MM.1S (cell line): ENCODE data around the gene FERMT2.

Experiments
- DNase-seq: peaks from one replicate; pipeline ENCODE4 v3.0.0-alpha.2; 2015
- H2AFZ ChIP-seq: fragments of 300-600 bp; sonication (generic); 2 replicates; pipeline ENCODE4 v1.6.0; 2016; ENCODE audit warnings: antibody characterized with exemption, low read length
- H3F3A ChIP-seq: fragments of 300-600 bp; sonication (generic); 2 replicates; pipeline ENCODE4 v1.6.1; 2016; ENCODE audit warnings: mild to moderate bottlenecking, antibody characterized with exemption, low read length, moderate library complexity, mixed read lengths; ENCODE audit not compliant: insufficient read depth
- H3K27ac ChIP-seq: fragments of 300-600 bp; sonication (generic); 2 replicates; pipeline ENCODE4 v1.5.1; 2016; ENCODE audit warnings: mild to moderate bottlenecking, low read length
- H3K27me3 ChIP-seq: fragments of 300-600 bp; sonication (generic); replicated peaks from 2 replicates; pipeline ENCODE4 v1.6.0; 2016; ENCODE audit warnings: low read length; ENCODE audit not compliant: insufficient read depth
- H3K36me3 ChIP-seq: fragments of 300-600 bp; sonication (generic); replicated peaks from 2 replicates; pipeline ENCODE4 v1.6.1; 2016; ENCODE audit warnings: mild to moderate bottlenecking, low read length, mixed read lengths; ENCODE audit not compliant: insufficient read depth
- H3K4me1 ChIP-seq: fragments of 300-600 bp; sonication (generic); 2 replicates; pipeline ENCODE4 v1.6.1; 2016; ENCODE audit warnings: low read length, mixed read lengths
- H3K4me2 ChIP-seq: fragments of 300-600 bp; sonication (generic); 2 replicates; pipeline ENCODE4 v1.6.0; 2016; ENCODE audit warnings: low read depth, low read length
- H3K4me3 ChIP-seq: fragments of 300-600 bp; sonication (generic); 2 replicates; pipeline ENCODE4 v1.5.1; 2016; ENCODE audit warnings: low read length, mixed read lengths
- H3K79me2 ChIP-seq: fragments of 300-600 bp; sonication (generic); 2 replicates; pipeline ENCODE4 v1.6.1; 2016; ENCODE audit warnings: mixed run types, low read length, mixed read lengths
- H3K9ac ChIP-seq: fragments of 300-600 bp; sonication (generic); 2 replicates; pipeline ENCODE4 v1.6.1; 2016; ENCODE audit warnings: low read length, mixed read lengths
- H3K9me2 ChIP-seq: fragments of 300-600 bp; sonication (generic); replicated peaks from 2 replicates; pipeline ENCODE4 v1.6.1; 2016; ENCODE audit warnings: mild to moderate bottlenecking, low read length, mixed read lengths; ENCODE audit not compliant: insufficient read depth
- H3K9me3 ChIP-seq: fragments of 300-600 bp; sonication (generic); replicated peaks from 2 replicates; pipeline ENCODE4 v1.6.1; 2016; ENCODE audit warnings: mild to moderate bottlenecking, low read length, mixed read lengths; ENCODE audit not compliant: insufficient read depth
- H4K20me1 ChIP-seq: fragments of 300-600 bp; sonication (generic); 2 replicates; pipeline ENCODE4 v1.6.1; 2016; ENCODE audit warnings: mild to moderate bottlenecking, low read length, moderate library complexity, mixed read lengths; ENCODE audit not compliant: insufficient read depth
- CTCF ChIP-seq: fragments of 300-600 bp; sonication (generic); IDR thresholded peaks from 2 replicates; pipeline ENCODE4 v1.5.1; 2016; ENCODE audit warnings: antibody characterized with exemption, low read length, mixed read lengths
- EZH2 ChIP-seq: fragments of 300-600 bp; sonication (generic); optimal IDR thresholded peaks from 2 replicates; pipeline ENCODE3; 2017; ENCODE audit warnings: low read depth, mild to moderate bottlenecking, antibody characterized with exemption, low read length, mixed read lengths
- EZH2phosphoT487 ChIP-seq: fragments of 300-600 bp; sonication (generic); IDR thresholded peaks from 2 replicates; pipeline ENCODE4 v1.6.1; 2018; ENCODE audit warnings: antibody characterized with exemption, low read length

Gene FERMT2

DNA sequence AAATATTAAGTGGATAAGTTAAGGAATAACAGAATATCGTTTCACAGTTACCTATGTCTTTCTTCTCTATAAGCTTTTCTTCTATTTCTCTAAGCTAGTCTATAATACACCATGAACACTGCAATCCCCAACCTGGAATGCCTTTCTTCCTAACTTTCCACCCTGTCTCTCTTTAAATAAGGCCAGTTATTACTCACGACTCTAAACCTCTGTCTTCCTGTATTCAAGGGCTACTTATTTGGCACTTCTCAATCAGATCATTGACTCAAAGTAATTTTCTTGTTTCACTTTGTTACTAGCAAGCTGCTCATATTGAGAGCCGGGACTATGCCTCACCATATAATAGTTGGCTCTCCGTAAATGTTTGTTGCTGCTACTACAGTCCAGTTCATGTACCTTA is 13.5 kb downstream of the FERMT2 start:
- DNase-seq = no peak
- Histone ChIP-seq H3K4me3 (no peak overlapping the region), H4K20me1 (no peaks in the 10 kb centered on the region), H3K27me3 (no peaks in the 10 kb centered on the region), H3K9ac (no peak overlapping the region), H3K9me2 (no peaks in the 10 kb centered on the region), H3K4me2 (no peak overlapping the region), H2AFZ (no peak overlapping the region), H3K79me2 (no peaks in the 10 kb centered on the region), H3K27ac (no peak overlapping the region), H3F3A (no peaks in the 10 kb centered on the region), H3K9me3 (no peaks in the 10 kb centered on the region), H3K4me1 (no peaks in the 10 kb centered on the region), H3K36me3 (no peaks in the 10 kb centered on the region)
- TF ChIP-seq EZH2phosphoT487 (no peak), CTCF (no peak), EZH2 (no peak)

DNA sequence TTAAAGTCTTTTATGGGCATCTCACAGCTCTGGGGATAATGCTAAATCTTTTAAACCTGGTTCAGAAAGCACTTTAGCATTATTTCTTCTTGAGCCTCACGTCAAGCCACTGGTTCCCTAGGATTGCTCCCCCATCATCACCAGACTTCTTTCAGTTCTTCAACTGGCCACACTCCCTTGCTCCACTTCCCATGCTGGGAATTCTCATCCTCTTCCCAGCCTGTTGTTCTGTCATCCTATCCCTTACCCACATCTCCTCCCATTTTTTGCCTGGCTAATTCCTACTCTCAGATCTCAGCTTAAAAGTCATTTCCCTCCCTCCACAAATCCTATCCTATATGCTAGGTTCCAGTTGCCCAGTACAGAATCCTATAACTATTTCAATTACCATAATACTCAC is 14.4 kb downstream of the FERMT2 start:
- Histone ChIP-seq H3K36me3 (no peaks in the 10 kb centered on the region), H2AFZ (no peak overlapping the region), H3K4me2 (no peak overlapping the region), H3F3A (no peaks in the 10 kb centered on the region), H3K79me2 (no peaks in the 10 kb centered on the region), H3K9me3 (no peaks in the 10 kb centered on the region), H3K4me1 (no peaks in the 10 kb centered on the region), H3K4me3 (no peak overlapping the region), H4K20me1 (no peaks in the 10 kb centered on the region), H3K9ac (no peak overlapping the region), H3K27ac (no peak overlapping the region), H3K27me3 (no peaks in the 10 kb centered on the region), H3K9me2 (no peaks in the 10 kb centered on the region)
- DNase-seq = no peak
- no peak for TF ChIP-seq CTCF
- TF ChIP-seq EZH2 = no peak
- no peak for TF ChIP-seq EZH2phosphoT487

DNA sequence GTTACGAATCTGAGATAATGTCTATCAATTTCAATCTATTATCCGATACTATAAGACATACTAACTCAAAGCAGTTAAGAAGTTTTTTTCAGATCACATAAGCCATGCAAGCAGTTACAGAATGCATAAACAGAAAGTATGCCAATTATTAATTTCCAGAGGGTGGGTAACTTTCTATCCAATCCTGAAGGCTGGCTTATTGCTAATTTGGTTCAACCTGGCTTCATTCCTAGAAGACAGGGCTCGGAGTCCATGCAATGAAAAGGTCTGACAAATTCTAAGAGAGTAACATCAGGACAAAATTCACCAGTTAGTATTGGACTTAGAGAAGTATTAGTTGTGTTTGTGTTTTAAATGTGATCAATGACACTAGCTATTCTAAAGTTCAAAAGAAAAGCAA is 15.0 kb downstream of the FERMT2 start:
- no peak overlapping the region for H3K27ac ChIP-seq
- H4K20me1 ChIP-seq = no peaks in the 10 kb centered on the region
- H3K9me2 ChIP-seq = no peaks in the 10 kb centered on the region
- no peak overlapping the region for H2AFZ ChIP-seq
- no peaks in the 10 kb centered on the region for H3K79me2 ChIP-seq
- no peak overlapping the region for H3K9ac ChIP-seq
- no peaks in the 10 kb centered on the region for H3K36me3 ChIP-seq
- TF ChIP-seq CTCF (no peak), EZH2phosphoT487 (no peak), EZH2 (no peak)
- H3K27me3 ChIP-seq = no peaks in the 10 kb centered on the region
- no peak overlapping the region for H3K4me2 ChIP-seq
- no peak overlapping the region for H3K4me3 ChIP-seq
- no peaks in the 10 kb centered on the region for H3K9me3 ChIP-seq
- H3F3A ChIP-seq = no peaks in the 10 kb centered on the region
- no peak for DNase-seq
- no peaks in the 10 kb centered on the region for H3K4me1 ChIP-seq

DNA sequence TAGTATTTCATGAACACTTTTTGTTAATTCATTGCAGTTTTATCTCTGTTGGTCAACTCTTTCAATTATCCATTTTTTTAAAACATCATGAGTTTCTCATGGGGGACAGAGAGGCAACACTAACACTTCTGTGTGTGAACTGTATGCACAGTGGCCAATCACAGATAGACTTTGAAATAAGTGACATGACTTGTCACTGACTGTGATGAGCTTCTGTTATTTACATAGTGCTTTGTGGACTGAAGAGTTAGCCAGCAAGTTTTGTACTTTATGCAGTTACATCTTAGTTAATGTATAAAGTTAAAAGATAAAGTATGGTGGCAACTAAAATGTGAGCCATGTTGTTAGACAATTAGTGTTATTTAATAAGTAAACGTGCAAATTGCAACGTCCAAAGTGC is 16.1 kb downstream of the FERMT2 start:
- no peak for DNase-seq
- Histone ChIP-seq H3K27me3 (no peaks in the 10 kb centered on the region), H3K4me1 (no peaks in the 10 kb centered on the region), H3K36me3 (no peaks in the 10 kb centered on the region), H3K9ac (no peak overlapping the region), H2AFZ (no peak overlapping the region), H3K27ac (no peak overlapping the region), H3K79me2 (no peaks in the 10 kb centered on the region), H4K20me1 (no peaks in the 10 kb centered on the region), H3K4me3 (no peak overlapping the region), H3K4me2 (no peak overlapping the region), H3K9me2 (no peaks in the 10 kb centered on the region), H3F3A (no peaks in the 10 kb centered on the region), H3K9me3 (no peaks in the 10 kb centered on the region)
- TF ChIP-seq EZH2 = no peak
- TF ChIP-seq EZH2phosphoT487 = no peak
- TF ChIP-seq CTCF = no peak
